ENCODE measurements around the gene GPHN. TPM values are rescaled to one million over a fixed set of nuclear protein-coding genes. Genes with fewer than 3 reads are reported as not detected.

GPHN gene
- polyA plus RNA-seq, 1 donor (not counting 4 experiments of a cell fraction or from before 2014, with no cell fraction given), result 17.6 TPM

- no peak overlapping the region for H2AFZ ChIP-seq (ENCODE audit: control insufficient read depth, low read length)
- no peak for TF ChIP-seq EZH2 (IDR thresholded peaks at IDR 0.05; ENCODE audit: low read length)
- TF ChIP-seq, protein P1, sequence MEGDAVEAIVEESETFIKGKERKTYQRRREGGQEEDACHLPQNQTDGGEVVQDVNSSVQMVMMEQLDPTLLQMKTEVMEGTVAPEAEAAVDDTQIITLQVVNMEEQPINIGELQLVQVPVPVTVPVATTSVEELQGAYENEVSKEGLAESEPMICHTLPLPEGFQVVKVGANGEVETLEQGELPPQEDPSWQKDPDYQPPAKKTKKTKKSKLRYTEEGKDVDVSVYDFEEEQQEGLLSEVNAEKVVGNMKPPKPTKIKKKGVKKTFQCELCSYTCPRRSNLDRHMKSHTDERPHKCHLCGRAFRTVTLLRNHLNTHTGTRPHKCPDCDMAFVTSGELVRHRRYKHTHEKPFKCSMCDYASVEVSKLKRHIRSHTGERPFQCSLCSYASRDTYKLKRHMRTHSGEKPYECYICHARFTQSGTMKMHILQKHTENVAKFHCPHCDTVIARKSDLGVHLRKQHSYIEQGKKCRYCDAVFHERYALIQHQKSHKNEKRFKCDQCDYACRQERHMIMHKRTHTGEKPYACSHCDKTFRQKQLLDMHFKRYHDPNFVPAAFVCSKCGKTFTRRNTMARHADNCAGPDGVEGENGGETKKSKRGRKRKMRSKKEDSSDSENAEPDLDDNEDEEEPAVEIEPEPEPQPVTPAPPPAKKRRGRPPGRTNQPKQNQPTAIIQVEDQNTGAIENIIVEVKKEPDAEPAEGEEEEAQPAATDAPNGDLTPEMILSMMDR (optimal IDR thresholded peaks at IDR 0.05 in 1 of 3, IDR thresholded peaks at IDR 0.05 in 1 of 3, conservative IDR thresholded peaks at IDR 0.05 in 1 of 3; ENCODE audit: extremely low read depth in 1 of 3, insufficient read depth in 2 of 3, low read length in 3 of 3), result no peak
These were observed 660.1 kb downstream of the GPHN start for GRCh38 chr14:67168110-67168441.

GRCh38 chr14:67170660-67171059, 662.7 kb downstream of the GPHN start:
- Histone ChIP-seq H3K79me2 (ENCODE audit: control insufficient read depth, insufficient read depth, low read length) (no peaks in the 10 kb centered on the region), H3K4me1 (ENCODE audit: control insufficient read depth, extremely low read depth, insufficient read depth, low read length) (peaks cover 7% of the 10 kb centered on the region), H3K27ac (ENCODE audit: control insufficient read depth, insufficient read depth, low read length) (no peak overlapping the region), H3K36me3 (ENCODE audit: control insufficient read depth in 2 of 2, extremely low read depth in 1 of 2, insufficient read depth in 2 of 2, low read length in 2 of 2) (peaks cover 1 to 4% of the 10 kb centered on the region in 2 experiments), H3K27me3 (ENCODE audit: control insufficient read depth, extremely low read depth, insufficient read depth, low read length) (no peaks in the 10 kb centered on the region), H3K9me1 (ENCODE audit: control insufficient read depth, extremely low read depth, insufficient read depth, low read length) (no peaks in the 10 kb centered on the region), H3K4me3 (ENCODE audit: control insufficient read depth in 2 of 3, extremely low read depth in 1 of 3, insufficient read depth in 2 of 3, low read depth in 1 of 3, low read length in 3 of 3) (no peak overlapping the region), H3K4me2 (ENCODE audit: control insufficient read depth, extremely low read depth, insufficient read depth, low read depth, low read length) (no peak overlapping the region), H3K9ac (ENCODE audit: control insufficient read depth, extremely low read depth, insufficient read depth, low read length) (no peak overlapping the region), H2AFZ (ENCODE audit: control insufficient read depth, low read length) (no peak overlapping the region), H4K20me1 (ENCODE audit: control insufficient read depth, extremely low read depth, insufficient read depth, low read length) (no peaks in the 10 kb centered on the region), H3K9me3 (ENCODE audit: control insufficient read depth, low read depth, low read length) (no peaks in the 10 kb centered on the region)
- DNase-seq (ENCODE audit: low read depth, low spot score) (no peak), FAIRE-seq (no peak)
- TF ChIP-seq, protein P1 (optimal IDR thresholded peaks at IDR 0.05 in 1 of 3, IDR thresholded peaks at IDR 0.05 in 1 of 3, conservative IDR thresholded peaks at IDR 0.05 in 1 of 3; ENCODE audit: extremely low read depth in 1 of 3, insufficient read depth in 2 of 3, low read length in 3 of 3), result no peak
- TF ChIP-seq EZH2 (IDR thresholded peaks at IDR 0.05; ENCODE audit: low read length), result no peak
- dilution Hi-C loops (cut with MboI; ENCODE audit: extremely low pct_ligation_motif_present, low sequenced_read_pairs), result no loop called here

More at GRCh38 chr14:67168110-67168441, 660.1 kb downstream of the GPHN start:
- Histone ChIP-seq H3K9me3 (ENCODE audit: control insufficient read depth, low read depth, low read length) (no peaks in the 10 kb centered on the region), H3K4me2 (ENCODE audit: control insufficient read depth, extremely low read depth, insufficient read depth, low read depth, low read length) (no peak overlapping the region), H3K4me3 (ENCODE audit: control insufficient read depth in 2 of 3, extremely low read depth in 1 of 3, insufficient read depth in 2 of 3, low read depth in 1 of 3, low read length in 3 of 3) (no peak overlapping the region), H3K27ac (ENCODE audit: control insufficient read depth, insufficient read depth, low read length) (no peak overlapping the region), H3K9ac (ENCODE audit: control insufficient read depth, extremely low read depth, insufficient read depth, low read length) (no peak overlapping the region), H3K36me3 (ENCODE audit: control insufficient read depth in 2 of 2, extremely low read depth in 1 of 2, insufficient read depth in 2 of 2, low read length in 2 of 2) (peaks cover 1 to 4% of the 10 kb centered on the region in 2 experiments), H3K79me2 (ENCODE audit: control insufficient read depth, insufficient read depth, low read length) (no peaks in the 10 kb centered on the region), H3K27me3 (ENCODE audit: control insufficient read depth, extremely low read depth, insufficient read depth, low read length) (no peaks in the 10 kb centered on the region), H3K4me1 (ENCODE audit: control insufficient read depth, extremely low read depth, insufficient read depth, low read length) (peaks cover 7% of the 10 kb centered on the region), H4K20me1 (ENCODE audit: control insufficient read depth, extremely low read depth, insufficient read depth, low read length) (no peaks in the 10 kb centered on the region), H3K9me1 (ENCODE audit: control insufficient read depth, extremely low read depth, insufficient read depth, low read length) (no peaks in the 10 kb centered on the region)
- dilution Hi-C loops (cut with MboI; ENCODE audit: extremely low pct_ligation_motif_present, low sequenced_read_pairs), result no loop called here
- FAIRE-seq, result no peak
- DNase-seq (ENCODE audit: low read depth, low spot score), result no peak
